Heart left ventricle (tissue), 16 donors: ENCODE results near the gene CRTC2. TPM values are rescaled to one million over a fixed set of nuclear protein-coding genes. Genes with fewer than 3 reads are reported as not detected.
"Not testable (repeated sequence)": the region's sequence is repeated elsewhere in the genome, so short reads cannot be mapped to it uniquely, and the experiment has no call there.

Experiments used
- ATAC-seq, 4 donors: fragments of 200-7000 bp; cut with Tn5 transposase; one replicate each; pipeline ENCODE4 v1.9.1; 2020 to 2022; ENCODE audit warnings: moderate library complexity in 4 of 4, mild to moderate bottlenecking in 3 of 4, moderate number of reproducible peaks in 1 of 4
- DNase-seq, 5 donors: peaks; one replicate each; pipeline ENCODE4 v3.0.0-alpha.2; 2020
- H3K27ac ChIP-seq, 12 donors: fragments of 200-600 bp; sonication (generic) in 4 of 12; one replicate each; pipeline versions ENCODE4 v1.5.0 to v1.8.0; 2016 to 2022; ENCODE audit warnings: mild to moderate bottlenecking in 2 of 12
- H3K27me3 ChIP-seq, 9 donors: fragments of 200-600 bp; sonication (generic) in 2 of 9; one replicate each; pipeline versions ENCODE4 v1.5.1 to v1.8.0; 2016 to 2022; ENCODE audit warnings: mild to moderate bottlenecking in 3 of 9
- H3K36me3 ChIP-seq, 9 donors: fragments of 200-600 bp; sonication (generic) in 2 of 9; one replicate each; pipeline versions ENCODE4 v1.5.0 to v1.8.0; 2018 to 2022; ENCODE audit warnings: mild to moderate bottlenecking in 2 of 9
- H3K4me1 ChIP-seq, 12 donors: fragments of 200-600 bp; sonication (generic) in 4 of 12; one replicate each; pipeline versions ENCODE4 v1.5.0 to v1.8.0; 2016 to 2022; ENCODE audit warnings: mild to moderate bottlenecking in 3 of 12
- H3K4me3 ChIP-seq, 12 donors: fragments of 200-600 bp; sonication (generic) in 4 of 12; one replicate each; pipeline versions ENCODE4 v1.5.0 to v1.8.0; 2017 to 2022; ENCODE audit warnings: mild to moderate bottlenecking in 9 of 12, moderate library complexity in 4 of 12
- H3K9me3 ChIP-seq, 12 donors: fragments of 200-600 bp; sonication (generic) in 4 of 12; one replicate each; pipeline versions ENCODE4 v1.5.0 to v1.8.0; 2016 to 2022; ENCODE audit warnings: mild to moderate bottlenecking in 1 of 12
- POLR2A ChIP-seq, 2 donors: fragments of 450-650 bp; IDR thresholded peaks; one replicate each; pipeline ENCODE4 v1.6.1; 2017; ENCODE audit warnings: antibody characterized with exemption in 2 of 2, mild to moderate bottlenecking in 2 of 2, moderate library complexity in 2 of 2
- WGBS, 4 donors: extraction: QIAGEN DNeasy Blood & Tissue Kit in 2 of 4; methylation state at CpG; one replicate each; pipeline versions ENCODE4 v1.1.5 to v1.1.7; 2013 to 2018; 5-methylcytosine and 5-hydroxymethylcytosine counted together
- intact Hi-C, 10 donors: fragments of 100-400 bp; cut with DNase I; formaldehyde crosslinking; loops; one replicate each; pipeline versions ENCODE4 v1.11.1 to v1.14.2; 2022
- polyA plus RNA-seq, 2 donors: library from polyadenylated mRNA; stranded (reverse); fragments of 200-250 nt; gene quantifications; one replicate each; pipeline ENCODE4 v1.2.3, GENCODE V29; 2013
- total RNA-seq, 9 donors: library from RNA; depleted of rRNA in 2 of 9; stranded (reverse); fragments of >200 nt in 2 of 9; fragmentation: NEBNext Ultra II Directional in 3 of 9; extraction: Animal tissue kit (Norgen Biotek cat#: 25700) in 3 of 9; gene quantifications; one replicate each; pipeline versions ENCODE4 v1.1.0 to v1.2.4, GENCODE V29; 2016 to 2023
- TF ChIP-seq, protein P1 (sequence below), 12 donors: fragments of 200-600 bp; sonication (generic) in 4 of 12; IDR thresholded peaks; one replicate each; pipeline versions ENCODE4 v1.5.0 to v1.8.0; 2018 to 2022; ENCODE audit warnings: antibody characterized with exemption in 12 of 12, mild to moderate bottlenecking in 5 of 12
- donor health status: ischemic (EF 13 %, LVEDD 7.1; RV severe dilation, severe dysfunction).
- donor health status: healthy with polysubstance abuse.
- donor health status: DM: no; HTN: yes; CAD: no.
- donor health status: DM: no; HTN: no; CAD: no.
- donor health status: ischemic (EF 25% LVEDD 6.9; RV normal size, moderate dysfunction).
- donor health status: ischemic (EF 25% LVEDD 5.7; RV mildly dilated, moderate dysfunction).
- donor health status: healthy.
- donor health status: DM: yes; HTN: yes; CAD: no.
- donor health status: ischemic (EF 35%, LVEDD 5.7; RV mildly dilated, moderate dysfunction).
- donor health status: nonischemic (EF 11% LVEDD 7.7; RV severe dilation, severe dysfunction).
- donor health status: DM: yes; HTN: yes; CAD: no.
- donor health status: PGD.
- donor health status: ischemic (EF 29% LVEDD 5.4; RV normal size, mild dysfunction).
- donor health status: nonischemic (EF 23%, LVEDD 6.1; RV moderate dilation, normal function).

CRTC2 gene
- total and polyA plus RNA-seq, 11 donors, result 11.0 to 27.8 (median 21.2) TPM

DNA sequence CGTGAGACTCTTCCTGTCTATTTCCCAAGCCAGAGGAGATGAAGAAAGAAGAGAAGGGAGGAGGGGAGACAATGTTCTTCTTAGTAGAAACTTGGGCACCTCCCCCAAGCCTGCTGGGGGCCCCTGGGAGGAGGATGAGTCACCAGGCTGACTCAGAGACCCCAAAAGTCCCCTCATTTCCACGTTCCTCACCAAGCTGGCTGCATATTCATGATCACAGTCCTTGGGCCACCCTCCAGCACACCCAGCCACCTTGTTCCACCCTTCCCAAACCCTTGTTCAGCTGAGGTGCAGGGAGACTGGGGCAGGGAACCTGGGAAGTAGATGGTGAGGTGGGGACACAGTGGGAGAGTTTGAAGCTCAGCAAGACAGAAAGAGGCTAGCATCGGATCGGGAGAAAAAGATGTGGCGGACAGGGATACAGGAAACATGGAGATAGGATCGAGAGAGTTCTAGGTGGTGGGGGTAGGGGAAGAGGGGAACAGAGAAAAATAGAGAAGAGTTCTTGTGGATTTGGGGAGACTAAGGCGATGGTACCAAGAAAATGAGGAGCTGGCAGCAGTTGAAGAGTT, 27.0 kb upstream of the CRTC2 start:
- Histone ChIP-seq H3K9me3 (no peaks in the 10 kb centered on the region), H3K27me3 (no peaks in the 10 kb centered on the region), H3K4me1 (peaks cover 0 to 41% (median 23%) of the 10 kb centered on the region in 12 donors), H3K36me3 (peaks cover 0 to 27% (median 12%) of the 10 kb centered on the region in 9 donors), H3K27ac (peak overlapping the region; percentile 71 to 94 (median 85)), H3K4me3 (peak overlapping the region; percentile 52 to 78 (median 62))
- WGBS, 4 donors, result 13 to 28% (median 22%) methylated on average over 7 of the region's 7 CpGs
- DNase-seq, result peak in 1 of 5 donors; percentile 66
- ATAC-seq, result peak in 3 of 4 donors; percentile 2 to 40 (median 5)
- TF ChIP-seq, protein P1, sequence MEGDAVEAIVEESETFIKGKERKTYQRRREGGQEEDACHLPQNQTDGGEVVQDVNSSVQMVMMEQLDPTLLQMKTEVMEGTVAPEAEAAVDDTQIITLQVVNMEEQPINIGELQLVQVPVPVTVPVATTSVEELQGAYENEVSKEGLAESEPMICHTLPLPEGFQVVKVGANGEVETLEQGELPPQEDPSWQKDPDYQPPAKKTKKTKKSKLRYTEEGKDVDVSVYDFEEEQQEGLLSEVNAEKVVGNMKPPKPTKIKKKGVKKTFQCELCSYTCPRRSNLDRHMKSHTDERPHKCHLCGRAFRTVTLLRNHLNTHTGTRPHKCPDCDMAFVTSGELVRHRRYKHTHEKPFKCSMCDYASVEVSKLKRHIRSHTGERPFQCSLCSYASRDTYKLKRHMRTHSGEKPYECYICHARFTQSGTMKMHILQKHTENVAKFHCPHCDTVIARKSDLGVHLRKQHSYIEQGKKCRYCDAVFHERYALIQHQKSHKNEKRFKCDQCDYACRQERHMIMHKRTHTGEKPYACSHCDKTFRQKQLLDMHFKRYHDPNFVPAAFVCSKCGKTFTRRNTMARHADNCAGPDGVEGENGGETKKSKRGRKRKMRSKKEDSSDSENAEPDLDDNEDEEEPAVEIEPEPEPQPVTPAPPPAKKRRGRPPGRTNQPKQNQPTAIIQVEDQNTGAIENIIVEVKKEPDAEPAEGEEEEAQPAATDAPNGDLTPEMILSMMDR (IDR thresholded peaks at IDR 0.05), result no peak
- no peak for TF ChIP-seq POLR2A (IDR thresholded peaks at IDR 0.05)
- intact Hi-C loops, result loop anchor here in 9 of 10 donors (5.0 to 10.0 kb wide), 9 partner anchors 38 to 473 kb away; partner anchors contain the start of genes NPR1 (in 5 of the 9), ILF2 (in 3 of the 9), DENND4B (in 1 of the 9) and S100A6 (in 1 of the 9)

- H3K4me3 ChIP-seq, result peak overlapping the region in 5 of 12 donors; percentile 61 to 78 (median 69)
- no peak for TF ChIP-seq POLR2A (IDR thresholded peaks at IDR 0.05)
- H3K27me3 ChIP-seq, result no peaks in the 10 kb centered on the region
- H3K27ac ChIP-seq, result peak overlapping the region in 5 of 12 donors; percentile 71 to 93 (median 80)
- intact Hi-C loops, result loop anchor here in 3 of 10 donors (10.0 kb wide), 3 partner anchors 310 to 470 kb away; partner anchors contain the start of genes ILF2 (in 1 of the 3), NPR1 (in 1 of the 3) and S100A6 (in 1 of the 3)
- peaks cover 0 to 36% (median 19%) of the 10 kb centered on the region in 12 donors for H3K4me1 ChIP-seq
- no peaks in the 10 kb centered on the region for H3K9me3 ChIP-seq
- ATAC-seq (no peak), DNase-seq (no peak)
- 68 to 71% (median 69%) methylated on average over 6 of the region's 6 CpGs for WGBS, 4 donors
- H3K36me3 ChIP-seq, result peaks cover 0 to 27% (median 13%) of the 10 kb centered on the region in 9 donors
These were observed 25.9 kb upstream of the CRTC2 start for GRCh38 chr1:153984123-153984894.

- not testable (repeated sequence) for H3K9me3 ChIP-seq, DNase-seq, ATAC-seq, H3K4me3 ChIP-seq, H3K27me3 ChIP-seq
- peak overlapping the region in 3 of 12 donors; percentile 15 to 39 (median 28) for H3K27ac ChIP-seq
- intact Hi-C loops, result loop anchor here in 3 of 10 donors (10.0 kb wide), 3 partner anchors 307 to 467 kb away; partner anchors contain the start of genes ILF2 (in 1 of the 3), NPR1 (in 1 of the 3) and S100A6 (in 1 of the 3)
- peaks cover 0 to 27% (median 14%) of the 10 kb centered on the region in 9 donors for H3K36me3 ChIP-seq
- WGBS, 4 donors, result 70 to 79% (median 77%) methylated on average over 2 of the region's 2 CpGs
- H3K4me1 ChIP-seq, result peaks cover 0 to 42% (median 23%) of the 10 kb centered on the region in 12 donors
These were observed 23.3 kb upstream of the CRTC2 start for GRCh38 chr1:153981735-153982134.

GRCh38 chr1:153979091-153979490, 20.7 kb upstream of the CRTC2 start:
- ATAC-seq, H3K4me3 ChIP-seq, H3K27ac ChIP-seq, DNase-seq, H3K9me3 ChIP-seq, H3K27me3 ChIP-seq: not testable (repeated sequence)
- 92 to 97% (median 94%) methylated on average over 12 of the region's 12 CpGs for WGBS, 4 donors
- intact Hi-C loops, result loop anchor here in 1 of 10 donors (5.0 kb wide), 1 partner anchor 57 kb away; the partner anchor contains the start of gene GATAD2B
- Histone ChIP-seq H3K36me3 (peaks cover 0 to 45% (median 36%) of the 10 kb centered on the region in 9 donors), H3K4me1 (peaks cover 0 to 46% (median 19%) of the 10 kb centered on the region in 12 donors)

DNA sequence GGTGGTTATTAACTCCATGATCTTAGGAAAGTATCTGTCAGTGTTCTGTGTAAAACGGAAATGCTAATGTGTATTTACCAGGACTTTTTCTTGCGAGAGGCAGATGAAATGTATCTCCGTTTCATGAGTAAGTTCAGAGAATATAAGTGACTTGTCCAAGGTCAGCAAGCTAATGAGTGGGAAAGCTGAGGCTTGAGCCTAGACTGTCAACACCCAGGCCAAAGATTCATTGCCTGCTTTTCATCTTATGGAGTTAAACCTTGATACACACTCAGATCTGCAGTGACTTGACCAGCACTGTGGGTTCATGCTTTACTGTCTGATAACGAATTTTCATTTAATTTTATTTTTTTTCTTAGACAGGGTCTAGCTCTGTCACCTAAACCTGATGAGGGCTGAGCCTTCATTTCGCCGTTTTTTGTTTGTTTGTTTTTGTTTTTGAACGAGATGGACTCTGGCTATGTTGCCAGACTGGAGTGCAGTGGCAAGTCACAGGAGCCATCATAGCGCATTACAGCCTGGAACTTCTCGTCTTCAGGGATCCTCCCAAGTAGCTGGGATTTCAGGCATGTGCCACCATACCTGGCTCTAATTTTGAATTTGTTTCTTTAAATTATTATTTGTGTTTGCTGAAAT, 20.0 kb upstream of the CRTC2 start:
- peaks cover 0 to 47% (median 41%) of the 10 kb centered on the region in 9 donors for H3K36me3 ChIP-seq
- intact Hi-C loops, result loop anchor here in 1 of 10 donors (5.0 kb wide), 1 partner anchor 56 kb away; the partner anchor contains the start of gene GATAD2B
- peak overlapping the region in 11 of 12 donors; percentile 70 to 97 (median 88) for H3K4me3 ChIP-seq

More for the DNA sequence above, 20.0 kb upstream of the CRTC2 start:
- 77 to 79% (median 78%) methylated on average over 9 of the region's 9 CpGs for WGBS, 4 donors
- DNase-seq (no peak), ATAC-seq (no peak)
- H3K9me3 ChIP-seq, result no peaks in the 10 kb centered on the region
- no peak for TF ChIP-seq POLR2A (IDR thresholded peaks at IDR 0.05)
- TF ChIP-seq, protein P1 (IDR thresholded peaks at IDR 0.05), result no peak
- H3K27ac ChIP-seq, result peak overlapping the region in 11 of 12 donors; percentile 72 to 97 (median 93)
- peaks cover 0 to 40% (median 19%) of the 10 kb centered on the region in 12 donors for H3K4me1 ChIP-seq
- no peaks in the 10 kb centered on the region for H3K27me3 ChIP-seq
